Vagina (tissue), 2 donors: ENCODE measurements around the gene SMARCC2.
A peak's percentile ranks its signal among the peaks of the same experiment; 100 is the strongest.

ENCODE experiments used
- POLR2A ChIP-seq, 2 donors: fragments of 450-650 bp; IDR thresholded peaks; one replicate each; pipeline ENCODE4 v1.6.1; 2017; ENCODE audit warnings: antibody characterized with exemption in 2 of 2, mild to moderate bottlenecking in 2 of 2, moderate library complexity in 2 of 2
- TF ChIP-seq, protein P1 (sequence below), 3 experiments: fragments of 450-650 bp in 2 of 3; fragments of 200-600 bp in 1 of 3; sonication (generic) in 1 of 3; IDR thresholded peaks; one replicate each; pipeline ENCODE4 v1.5.1; 2017 to 2019; ENCODE audit warnings: antibody characterized with exemption in 3 of 3, mild to moderate bottlenecking in 2 of 3, moderate library complexity in 2 of 3

DNA sequence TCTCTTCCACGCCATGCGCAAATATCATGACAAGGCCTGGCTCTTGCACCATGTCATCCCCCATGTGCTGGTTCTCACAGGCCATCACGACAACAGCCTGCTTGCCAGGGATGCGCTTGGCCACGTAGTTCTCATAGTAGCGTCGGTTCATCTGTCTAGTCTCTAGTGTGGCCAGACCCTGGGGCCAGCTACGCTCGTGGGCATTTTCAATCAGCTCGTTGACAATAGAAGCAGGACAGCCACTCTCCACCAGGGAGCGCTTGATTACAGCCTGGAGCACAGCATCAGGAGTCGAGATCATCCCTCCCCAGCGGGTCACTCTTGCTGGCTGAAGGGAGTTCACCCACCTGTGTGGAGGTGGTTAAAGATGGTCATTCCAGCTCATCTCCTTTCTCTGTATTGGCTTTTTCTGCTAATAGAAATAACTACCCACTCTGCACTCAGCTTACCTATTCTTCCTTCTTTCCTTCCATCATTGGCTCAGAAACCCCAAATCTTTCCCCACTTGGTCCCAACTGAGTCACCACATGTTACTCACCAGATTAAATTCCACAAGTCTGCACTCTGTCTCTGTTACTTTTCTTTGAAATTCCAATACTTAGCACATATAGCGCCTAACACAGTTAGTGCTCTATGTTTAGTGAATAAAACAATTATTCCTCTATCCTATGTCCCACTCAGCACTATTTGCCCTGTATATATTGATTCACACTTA is 17.3 kb upstream of the SMARCC2 start:
- TF ChIP-seq POLR2A (IDR thresholded peaks at IDR 0.05): no peak
- TF ChIP-seq, protein P1, sequence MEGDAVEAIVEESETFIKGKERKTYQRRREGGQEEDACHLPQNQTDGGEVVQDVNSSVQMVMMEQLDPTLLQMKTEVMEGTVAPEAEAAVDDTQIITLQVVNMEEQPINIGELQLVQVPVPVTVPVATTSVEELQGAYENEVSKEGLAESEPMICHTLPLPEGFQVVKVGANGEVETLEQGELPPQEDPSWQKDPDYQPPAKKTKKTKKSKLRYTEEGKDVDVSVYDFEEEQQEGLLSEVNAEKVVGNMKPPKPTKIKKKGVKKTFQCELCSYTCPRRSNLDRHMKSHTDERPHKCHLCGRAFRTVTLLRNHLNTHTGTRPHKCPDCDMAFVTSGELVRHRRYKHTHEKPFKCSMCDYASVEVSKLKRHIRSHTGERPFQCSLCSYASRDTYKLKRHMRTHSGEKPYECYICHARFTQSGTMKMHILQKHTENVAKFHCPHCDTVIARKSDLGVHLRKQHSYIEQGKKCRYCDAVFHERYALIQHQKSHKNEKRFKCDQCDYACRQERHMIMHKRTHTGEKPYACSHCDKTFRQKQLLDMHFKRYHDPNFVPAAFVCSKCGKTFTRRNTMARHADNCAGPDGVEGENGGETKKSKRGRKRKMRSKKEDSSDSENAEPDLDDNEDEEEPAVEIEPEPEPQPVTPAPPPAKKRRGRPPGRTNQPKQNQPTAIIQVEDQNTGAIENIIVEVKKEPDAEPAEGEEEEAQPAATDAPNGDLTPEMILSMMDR (IDR thresholded peaks at IDR 0.05): peak in 1 of 3 experiments; percentile 42
